Epithelial cell of prostate (primary cell): ENCODE data around the gene IRGM.
"Not testable (repeated sequence)": the region's sequence is repeated elsewhere in the genome, so short reads cannot be mapped to it uniquely, and the experiment has no call there.

Experiments used
- DNase-seq: peaks from one replicate; pipeline ENCODE4 v3.0.0-alpha.2; 2011; ENCODE audit warnings: low read depth, low spot score
- H3K27ac ChIP-seq: fragments of 450-650 bp; 2 replicates; pipeline ENCODE4 v1.5.1; 2017; ENCODE audit warnings: mild to moderate bottlenecking

IRGM gene

GRCh38 chr5:150846308-150846653 lies at the start of gene IRGM:
Gene IRGM, plus strand, starts transcription at chr5:150846521. Its CDS starts 1,603 bp downstream, at chr5:150848124.
- not testable (repeated sequence) for DNase-seq, H3K27ac ChIP-seq

- no peak for DNase-seq
- no peak overlapping the region for H3K27ac ChIP-seq
Observed at GRCh38 chr5:150797384-150797783, 48.9 kb upstream of the IRGM start.

- DNase-seq, result no peak
- peak overlapping the region; percentile 33 for H3K27ac ChIP-seq
Observed at GRCh38 chr5:150801117-150801927, 45.0 kb upstream of the IRGM start.

- DNase-seq, result no peak
- no peak overlapping the region for H3K27ac ChIP-seq
Observed at GRCh38 chr5:150804388-150804787, 41.9 kb upstream of the IRGM start.

- no peak overlapping the region for H3K27ac ChIP-seq
- DNase-seq, result no peak
Observed at GRCh38 chr5:150809363-150809762, 37.0 kb upstream of the IRGM start.

- DNase-seq, result no peak
- no peak overlapping the region for H3K27ac ChIP-seq
Observed at GRCh38 chr5:150815010-150815409, 31.3 kb upstream of the IRGM start.

- DNase-seq, result no peak
Observed at GRCh38 chr5:150816946-150817345, 29.4 kb upstream of the IRGM start.

GRCh38 chr5:150829744-150830143 lies 16.6 kb upstream of the IRGM start:
- no peak for DNase-seq
- no peak overlapping the region for H3K27ac ChIP-seq

More at GRCh38 chr5:150816946-150817345, 29.4 kb upstream of the IRGM start:
- no peak overlapping the region for H3K27ac ChIP-seq

GRCh38 chr5:150831821-150832220 lies 14.5 kb upstream of the IRGM start:
- not testable (repeated sequence) for DNase-seq, H3K27ac ChIP-seq

- no peak overlapping the region for H3K27ac ChIP-seq
- no peak for DNase-seq
Observed at GRCh38 chr5:150836064-150836463, 10.3 kb upstream of the IRGM start.

- DNase-seq, result no peak
- no peak overlapping the region for H3K27ac ChIP-seq
Observed at GRCh38 chr5:150836703-150837102, 9.6 kb upstream of the IRGM start.

GRCh38 chr5:150845185-150845859 lies 999 bp upstream of the IRGM start:
- not testable (repeated sequence) for DNase-seq, H3K27ac ChIP-seq

- H3K27ac ChIP-seq, result no peak overlapping the region
- peak; percentile 56 for DNase-seq
Observed at GRCh38 chr5:150846654-150847333, 473 bp downstream of the IRGM start.

GRCh38 chr5:150847334-150847695 lies 994 bp downstream of the IRGM start:
- no peak overlapping the region for H3K27ac ChIP-seq
- no peak for DNase-seq

GRCh38 chr5:150848271-150848670 lies 1.9 kb downstream of the IRGM start:
- DNase-seq, result peak; percentile 22
- H3K27ac ChIP-seq, result no peak overlapping the region

- no peak overlapping the region for H3K27ac ChIP-seq
- no peak for DNase-seq
Observed at GRCh38 chr5:150851039-150851438, 4.7 kb downstream of the IRGM start.

- no peak overlapping the region for H3K27ac ChIP-seq
- no peak for DNase-seq
Observed at GRCh38 chr5:150853561-150853960, 7.2 kb downstream of the IRGM start.

- H3K27ac ChIP-seq, DNase-seq: not testable (repeated sequence)
Observed at GRCh38 chr5:150856700-150857099, 10.4 kb downstream of the IRGM start.

- no peak for DNase-seq
- no peak overlapping the region for H3K27ac ChIP-seq
Observed at GRCh38 chr5:150860246-150860821, 14.0 kb downstream of the IRGM start.

- no peak overlapping the region for H3K27ac ChIP-seq
- DNase-seq, result no peak
Observed at GRCh38 chr5:150862070-150862469, 15.7 kb downstream of the IRGM start.

GRCh38 chr5:150879358-150879757 lies 33.0 kb downstream of the IRGM start:
- H3K27ac ChIP-seq, result no peak overlapping the region
- no peak for DNase-seq
